ENCODE results near the gene BAZ2A.

- TF ChIP-seq, protein P1, sequence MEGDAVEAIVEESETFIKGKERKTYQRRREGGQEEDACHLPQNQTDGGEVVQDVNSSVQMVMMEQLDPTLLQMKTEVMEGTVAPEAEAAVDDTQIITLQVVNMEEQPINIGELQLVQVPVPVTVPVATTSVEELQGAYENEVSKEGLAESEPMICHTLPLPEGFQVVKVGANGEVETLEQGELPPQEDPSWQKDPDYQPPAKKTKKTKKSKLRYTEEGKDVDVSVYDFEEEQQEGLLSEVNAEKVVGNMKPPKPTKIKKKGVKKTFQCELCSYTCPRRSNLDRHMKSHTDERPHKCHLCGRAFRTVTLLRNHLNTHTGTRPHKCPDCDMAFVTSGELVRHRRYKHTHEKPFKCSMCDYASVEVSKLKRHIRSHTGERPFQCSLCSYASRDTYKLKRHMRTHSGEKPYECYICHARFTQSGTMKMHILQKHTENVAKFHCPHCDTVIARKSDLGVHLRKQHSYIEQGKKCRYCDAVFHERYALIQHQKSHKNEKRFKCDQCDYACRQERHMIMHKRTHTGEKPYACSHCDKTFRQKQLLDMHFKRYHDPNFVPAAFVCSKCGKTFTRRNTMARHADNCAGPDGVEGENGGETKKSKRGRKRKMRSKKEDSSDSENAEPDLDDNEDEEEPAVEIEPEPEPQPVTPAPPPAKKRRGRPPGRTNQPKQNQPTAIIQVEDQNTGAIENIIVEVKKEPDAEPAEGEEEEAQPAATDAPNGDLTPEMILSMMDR (IDR thresholded peaks at IDR 0.05): no peak
- TF ChIP-seq POLR2AphosphoS5 (IDR thresholded peaks at IDR 0.05) (peak in 2 of 3 donors; percentile 14 to 56), POLR2A (IDR thresholded peaks at IDR 0.05) (peak in 1 of 2 donors; percentile 41)
These were observed 1.3 kb downstream of the BAZ2A start for GRCh38 chr12:56628671-56629458.
